T-helper 2 cell treated with Interferon-gamma antibody and Interleukin-4, amounts not matched to agents 5 μg/mL and 100 μg/mL, for 36 hours (primary cell): ENCODE results near the gene GPATCH11.

ENCODE experiments used
- DNase-seq: peaks from one replicate; pipeline ENCODE4 v3.0.0; 2021; ENCODE audit warnings: low spot score
- H3K27ac Mint-ChIP-seq: one replicate; pipeline ENCODE4 v1.8.0; 2021; ENCODE audit warnings: mild to moderate bottlenecking, mixed read lengths
- H3K27me3 Mint-ChIP-seq: one replicate; pipeline ENCODE4 v1.8.0; 2021; ENCODE audit warnings: low read depth, mixed read lengths
- H3K36me3 Mint-ChIP-seq: one replicate; pipeline ENCODE4 v1.8.0; 2021; ENCODE audit warnings: low read depth, mixed read lengths
- H3K4me1 Mint-ChIP-seq: one replicate; pipeline ENCODE4 v1.8.0; 2021; ENCODE audit warnings: low read depth, mixed read lengths
- H3K4me3 Mint-ChIP-seq: one replicate; pipeline ENCODE4 v1.8.0; 2022; ENCODE audit warnings: mild to moderate bottlenecking, moderate library complexity, mixed read lengths
- H3K9me3 Mint-ChIP-seq: one replicate; pipeline ENCODE4 v1.8.0; 2021; ENCODE audit warnings: mixed read lengths

GPATCH11 gene

DNA sequence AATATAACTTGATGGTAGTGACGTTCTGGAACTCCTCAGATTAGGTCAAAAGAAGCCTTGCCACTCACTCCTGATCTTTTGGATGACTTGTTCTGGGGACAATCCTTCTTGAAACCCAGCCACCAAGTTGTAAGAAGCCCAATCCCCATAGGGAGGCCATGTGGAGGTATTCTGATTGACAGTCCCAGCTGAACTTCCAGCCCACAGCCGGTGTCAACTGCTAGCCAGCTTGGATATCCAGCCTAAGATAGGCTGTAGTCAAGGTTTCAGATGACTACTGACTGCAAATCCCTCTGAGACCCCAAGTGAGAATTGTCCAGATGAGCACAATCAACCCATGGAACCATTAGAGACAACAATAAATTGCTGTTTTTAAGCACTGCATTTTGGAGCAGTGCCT is 41.1 kb downstream of the GPATCH11 start:
- Mint-ChIP-seq H3K4me1 (no peaks in the 10 kb centered on the region), H3K4me3 (no peak overlapping the region), H3K36me3 (peaks cover 62% of the 10 kb centered on the region), H3K27me3 (no peaks in the 10 kb centered on the region), H3K9me3 (no peaks in the 10 kb centered on the region), H3K27ac (no peak overlapping the region)
- DNase-seq = no peak

DNA sequence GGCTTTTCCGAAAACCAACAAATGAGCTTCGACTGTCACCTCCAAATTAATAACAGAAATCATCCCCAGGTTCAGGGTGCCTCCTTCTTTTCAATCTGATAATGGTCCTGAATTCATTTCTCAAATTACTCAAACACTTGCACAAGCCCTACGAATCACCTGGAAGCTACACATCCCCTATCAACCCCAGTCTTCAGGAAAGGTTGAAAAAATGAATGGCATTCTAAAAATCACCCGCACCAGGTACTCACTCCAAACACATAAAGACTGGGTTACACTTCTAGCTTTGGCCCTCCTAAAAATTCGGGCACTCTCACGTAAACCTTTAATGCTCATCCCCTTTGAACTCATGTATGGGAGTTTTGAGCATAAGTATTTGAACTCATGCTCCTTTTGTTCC is 48.6 kb downstream of the GPATCH11 start:
- Mint-ChIP-seq H3K27me3 (no peaks in the 10 kb centered on the region), H3K9me3 (no peaks in the 10 kb centered on the region), H3K4me3 (no peak overlapping the region), H3K36me3 (peaks cover 56% of the 10 kb centered on the region), H3K27ac (no peak overlapping the region), H3K4me1 (no peaks in the 10 kb centered on the region)
- DNase-seq = no peak

DNA sequence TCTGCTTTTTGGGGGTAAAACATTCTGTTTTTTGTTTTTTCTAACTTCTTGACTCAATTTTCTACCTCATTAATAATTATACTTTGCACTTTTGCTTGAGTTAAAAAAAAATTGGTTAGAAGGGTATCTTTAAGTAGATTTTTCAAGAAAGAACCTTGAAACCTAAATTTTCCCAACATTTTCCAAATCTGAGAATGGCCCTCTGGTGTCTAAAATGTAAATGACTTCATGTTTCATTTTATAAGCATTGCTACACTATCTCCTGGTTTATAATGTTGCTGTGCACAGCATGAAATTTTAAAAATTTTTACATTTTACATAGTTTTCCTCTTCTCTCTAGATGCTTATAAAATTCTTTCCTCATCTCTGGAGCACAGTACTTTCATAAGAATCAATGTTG is 58.2 kb downstream of the GPATCH11 start:
- H3K36me3 Mint-ChIP-seq = peaks cover 45% of the 10 kb centered on the region
- no peak overlapping the region for H3K27ac Mint-ChIP-seq
- DNase-seq = no peak
- H3K27me3 Mint-ChIP-seq = no peaks in the 10 kb centered on the region
- H3K4me3 Mint-ChIP-seq = no peak overlapping the region
- H3K4me1 Mint-ChIP-seq = no peaks in the 10 kb centered on the region
- H3K9me3 Mint-ChIP-seq = no peaks in the 10 kb centered on the region

DNA sequence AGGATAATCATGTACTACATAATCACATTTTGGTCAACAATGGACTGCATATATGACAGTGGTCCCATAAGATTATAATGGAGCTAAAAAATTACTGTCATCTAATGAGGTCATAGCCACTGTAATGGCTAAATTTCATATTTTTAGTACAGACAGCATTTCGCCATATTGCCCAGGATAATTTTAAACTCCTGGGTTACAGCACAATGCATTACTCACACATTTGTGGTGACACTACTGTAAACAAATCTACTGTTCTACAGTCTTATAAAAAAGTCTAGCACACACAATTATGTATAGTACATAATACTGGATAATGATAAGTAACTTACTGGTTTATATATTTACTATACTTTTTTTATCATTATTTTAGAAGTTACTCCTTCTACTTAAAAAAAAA is 59.7 kb downstream of the GPATCH11 start:
- DNase-seq = no peak
- Mint-ChIP-seq H3K27ac (no peak overlapping the region), H3K4me3 (no peak overlapping the region), H3K36me3 (peaks cover 52% of the 10 kb centered on the region), H3K4me1 (peaks cover 4% of the 10 kb centered on the region), H3K9me3 (no peaks in the 10 kb centered on the region), H3K27me3 (no peaks in the 10 kb centered on the region)

DNA sequence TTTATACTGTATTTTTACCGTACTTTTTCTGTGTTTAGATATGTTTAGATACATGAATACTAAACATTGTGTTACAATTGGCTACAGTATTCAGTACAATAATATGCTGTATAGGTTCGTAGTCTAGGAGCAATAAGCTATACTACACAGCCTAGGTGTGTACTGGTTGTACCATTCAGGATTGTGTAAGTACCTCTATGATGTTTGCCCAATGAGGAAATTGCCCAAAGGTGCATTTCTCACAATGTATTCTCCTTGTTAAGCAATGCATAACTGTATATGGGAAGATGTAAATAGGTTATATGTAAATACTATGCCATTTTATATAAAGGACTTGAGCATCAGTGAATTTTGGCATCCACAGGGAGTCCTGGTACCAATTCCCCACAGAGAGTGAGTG is 61.7 kb downstream of the GPATCH11 start:
- Mint-ChIP-seq H3K9me3 (no peaks in the 10 kb centered on the region), H3K4me3 (no peak overlapping the region), H3K36me3 (peaks cover 50% of the 10 kb centered on the region), H3K27me3 (no peaks in the 10 kb centered on the region), H3K4me1 (peaks cover 20% of the 10 kb centered on the region), H3K27ac (no peak overlapping the region)
- no peak for DNase-seq

DNA sequence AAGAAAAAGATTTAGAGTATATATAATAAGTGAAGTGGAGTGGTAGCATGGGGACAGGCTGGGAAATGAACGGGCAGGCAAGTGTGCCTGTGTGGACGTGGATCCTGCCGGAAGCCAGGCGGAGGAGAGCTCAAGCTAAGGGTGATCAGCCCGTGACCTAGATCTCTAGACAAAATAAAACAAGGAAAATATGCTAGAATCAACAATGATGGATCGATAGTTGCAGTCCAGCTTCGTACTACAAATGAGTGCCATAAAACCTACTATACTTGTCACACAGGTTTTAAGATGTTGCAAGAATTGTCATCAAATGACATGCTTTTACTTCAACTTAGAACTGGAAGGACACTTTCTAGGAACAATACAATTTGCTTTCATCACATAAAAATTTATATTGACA is 64.0 kb downstream of the GPATCH11 start:
- H3K27ac Mint-ChIP-seq = no peak overlapping the region
- DNase-seq = no peak
- no peaks in the 10 kb centered on the region for H3K9me3 Mint-ChIP-seq
- H3K27me3 Mint-ChIP-seq = no peaks in the 10 kb centered on the region
- no peak overlapping the region for H3K4me3 Mint-ChIP-seq
- H3K4me1 Mint-ChIP-seq = peaks cover 31% of the 10 kb centered on the region
- H3K36me3 Mint-ChIP-seq = peaks cover 58% of the 10 kb centered on the region
